H9 (cell line): ENCODE measurements around the gene SLC30A1. TPM values are rescaled to one million over a fixed set of nuclear protein-coding genes. Genes with fewer than 3 reads are reported as not detected.
A peak's percentile ranks its signal among the peaks of the same experiment; 100 is the strongest.

ENCODE experiments used
- DNase-seq: peaks from one replicate; pipeline ENCODE4 v3.0.0-alpha.2; 2017
- H2AFZ ChIP-seq: one replicate; pipeline ENCODE4 v1.6.1; 2013; ENCODE audit warnings: mild to moderate bottlenecking, low read length, control low read depth, moderate library complexity
- H2AK5ac ChIP-seq: 2 replicates; pipeline ENCODE4 v1.6.1; 2013; ENCODE audit warnings: low read length, control low read depth, mixed read lengths; ENCODE audit not compliant: insufficient read length
- H2BK120ac ChIP-seq: one replicate; pipeline ENCODE4 v1.6.1; 2013; ENCODE audit warnings: low read depth, mild to moderate bottlenecking, low read length, control low read depth, inconsistent platforms; ENCODE audit not compliant: poor library complexity, severe bottlenecking
- H2BK12ac ChIP-seq: 2 replicates; pipeline ENCODE4 v1.6.1; 2013; ENCODE audit warnings: low read length, control low read depth, mixed read lengths, low read depth; ENCODE audit not compliant: insufficient read length
- H2BK15ac ChIP-seq: 2 replicates; pipeline ENCODE4 v1.6.1; 2013; ENCODE audit warnings: low read depth, low read length, control low read depth
- H2BK20ac ChIP-seq: one replicate; pipeline ENCODE4 v1.6.1; 2013; ENCODE audit warnings: low read depth, mild to moderate bottlenecking, low read length, control low read depth, inconsistent platforms; ENCODE audit not compliant: poor library complexity, severe bottlenecking
- H2BK5ac ChIP-seq: 2 replicates; pipeline ENCODE4 v1.6.1; 2013; ENCODE audit warnings: low read length, control low read depth, mixed read lengths; ENCODE audit not compliant: insufficient read length
- H3K14ac ChIP-seq: 2 replicates; pipeline ENCODE4 v1.6.1; 2013; ENCODE audit warnings: low read length, control low read depth; ENCODE audit not compliant: insufficient read depth
- H3K18ac ChIP-seq: 2 replicates; pipeline ENCODE4 v1.6.1; 2013; ENCODE audit warnings: low read depth, mild to moderate bottlenecking, mixed read lengths, low read length, control low read depth; ENCODE audit not compliant: insufficient read length
- H3K23ac ChIP-seq: 2 replicates; pipeline ENCODE4 v1.6.1; 2013; ENCODE audit warnings: low read length, control low read depth, mixed read lengths, low read depth; ENCODE audit not compliant: insufficient read length
- H3K23me2 ChIP-seq: 2 replicates; pipeline ENCODE4 v1.6.1; 2013; ENCODE audit warnings: low read depth, mild to moderate bottlenecking, mixed read lengths, low read length, control low read depth; ENCODE audit not compliant: insufficient read length, poor library complexity, severe bottlenecking
- H3K27ac ChIP-seq: 2 replicates; pipeline ENCODE4 v1.5.1; 2013; ENCODE audit warnings: low read length, control low read depth, mixed read lengths, low read depth; ENCODE audit not compliant: insufficient read length
- H3K27me3 ChIP-seq: 2 replicates; pipeline ENCODE4 v1.6.1; 2013; ENCODE audit warnings: low read length, control low read depth, inconsistent platforms; ENCODE audit not compliant: insufficient read depth
- H3K4ac ChIP-seq: 2 replicates; pipeline ENCODE4 v1.6.1; 2013; ENCODE audit warnings: low read depth, mild to moderate bottlenecking, control low read depth, inconsistent platforms, low read length, moderate library complexity
- H3K4me1 ChIP-seq: 2 replicates; pipeline ENCODE4 v1.6.1; 2013; ENCODE audit warnings: low read length, control low read depth, inconsistent platforms; ENCODE audit not compliant: insufficient read depth
- H3K4me2 ChIP-seq: 2 replicates; pipeline ENCODE4 v1.6.1; 2013; ENCODE audit warnings: low read length, control low read depth, mixed read lengths; ENCODE audit not compliant: insufficient read length, insufficient read depth
- H3K56ac ChIP-seq: 2 replicates; pipeline ENCODE4 v1.6.1; 2013; ENCODE audit warnings: low read depth, mild to moderate bottlenecking, mixed read lengths, low read length, control low read depth; ENCODE audit not compliant: insufficient read length
- H3K79me1 ChIP-seq: 2 replicates; pipeline ENCODE4 v1.6.1; 2013; ENCODE audit warnings: low read depth, mild to moderate bottlenecking, moderate library complexity, low read length, control low read depth, inconsistent platforms; ENCODE audit not compliant: insufficient read depth, poor library complexity, severe bottlenecking
- H3K79me2 ChIP-seq: 2 replicates; pipeline ENCODE4 v1.6.1; 2013; ENCODE audit warnings: low read length, control low read depth, inconsistent platforms; ENCODE audit not compliant: insufficient read depth
- H3K9ac ChIP-seq: 2 replicates; pipeline ENCODE4 v1.6.1; 2013; ENCODE audit warnings: low read length, control low read depth, mixed read lengths; ENCODE audit not compliant: insufficient read length; ENCODE audit errors: extremely low read depth
- H3K9me3 ChIP-seq: one replicate; pipeline ENCODE4 v1.6.1; 2013; ENCODE audit warnings: low read depth, low read length, inconsistent platforms; ENCODE audit not compliant: control insufficient read depth
- H3T11ph ChIP-seq: one replicate; pipeline ENCODE4 v1.6.1; 2013; ENCODE audit warnings: mild to moderate bottlenecking, low read length, control low read depth, inconsistent platforms
- H4K20me1 ChIP-seq: one replicate; pipeline ENCODE4 v1.6.1; 2013; ENCODE audit not compliant: control insufficient read depth, insufficient read length, insufficient read depth
- H4K5ac ChIP-seq: 2 replicates; pipeline ENCODE4 v1.6.1; 2013; ENCODE audit warnings: low read depth, mild to moderate bottlenecking, mixed read lengths, low read length, control low read depth; ENCODE audit not compliant: insufficient read length
- H4K8ac ChIP-seq: replicated peaks from 2 replicates; pipeline ENCODE4 v1.6.1; 2013; ENCODE audit warnings: low read length, control low read depth, mixed read lengths, low read depth; ENCODE audit not compliant: insufficient read length
- H4K91ac ChIP-seq: 2 replicates; pipeline ENCODE4 v1.6.1; 2013; ENCODE audit warnings: low read depth, mild to moderate bottlenecking, moderate library complexity, mixed read lengths, low read length, control low read depth; ENCODE audit not compliant: insufficient read length
- H3K27ac Mint-ChIP-seq, 3 experiments: 2 replicates in 2 of 3; 3 replicates in 1 of 3; pipeline ENCODE4 v1.8.0; 2020 to 2021; ENCODE audit warnings: mixed read lengths in 3 of 3, mild to moderate bottlenecking in 1 of 3, moderate library complexity in 1 of 3
- H3K27me3 Mint-ChIP-seq: 2 replicates; pipeline ENCODE4 v1.8.0; 2021; ENCODE audit warnings: low read depth, mild to moderate bottlenecking, moderate library complexity, mixed read lengths
- H3K36me3 Mint-ChIP-seq, 3 experiments: 2 replicates in 2 of 3; 3 replicates in 1 of 3; pipeline ENCODE4 v1.8.0; 2020 to 2021; ENCODE audit warnings: low read depth in 3 of 3, mixed read lengths in 3 of 3; ENCODE audit not compliant: insufficient read depth in 1 of 3
- H3K4me1 Mint-ChIP-seq, 2 experiments: 2 replicates each; pipeline ENCODE4 v1.8.0; 2020; ENCODE audit warnings: mixed read lengths in 2 of 2
- H3K4me3 Mint-ChIP-seq, 2 experiments: 2 replicates in 1 of 2; 3 replicates in 1 of 2; pipeline ENCODE4 v1.8.0; 2020 to 2021; ENCODE audit warnings: mild to moderate bottlenecking in 2 of 2, mixed read lengths in 2 of 2, moderate library complexity in 1 of 2
- H3K9me3 Mint-ChIP-seq, 2 experiments: 2 replicates in 1 of 2; 3 replicates in 1 of 2; pipeline ENCODE4 v1.8.0; 2020; ENCODE audit warnings: mild to moderate bottlenecking in 2 of 2, mixed read lengths in 2 of 2, moderate library complexity in 1 of 2
- CTCF ChIP-seq: fragments of 200-600 bp; sonication (generic); conservative IDR thresholded peaks from 3 replicates; pipeline ENCODE4 v1.8.0; 2021; ENCODE audit warnings: antibody characterized with exemption, mild to moderate bottlenecking
- WGBS: extraction: QIAGEN DNeasy Blood & Tissue Kit; methylation state at CpG from one replicate; pipeline ENCODE4 v1.1.7; 2013; ENCODE audit warnings: missing lambda C conversion rate, low lambda C conversion rate, mixed read lengths; ENCODE audit not compliant: insufficient read length; ENCODE audit errors: extremely low coverage; 5-methylcytosine and 5-hydroxymethylcytosine counted together
- total RNA-seq: library from RNA; stranded (reverse); gene quantifications from 2 replicates; pipeline ENCODE4 v1.2.1, GENCODE V29; 2021

The SLC30A1 gene
- total RNA-seq, 1 experiment from 2014 or later = 17.1 TPM

GRCh38 chr1:211541720-211542477, 37.1 kb downstream of the SLC30A1 start:
- H3K23ac ChIP-seq = no peak overlapping the region
- no peaks in the 10 kb centered on the region for H3K4me1 ChIP-seq
- no peak overlapping the region for H3K18ac ChIP-seq
- H3T11ph ChIP-seq = no peak overlapping the region
- H3K4me1 Mint-ChIP-seq = peaks cover 5 to 10% of the 10 kb centered on the region in 2 experiments
- peaks cover 6 to 16% (median 12%) of the 10 kb centered on the region in 3 experiments for H3K36me3 Mint-ChIP-seq
- no peak overlapping the region for H4K5ac ChIP-seq
- no peaks in the 10 kb centered on the region for H3K23me2 ChIP-seq
- H3K27ac Mint-ChIP-seq = peak overlapping the region in 1 of 3 experiments; percentile 35; a peak in 2 of 7 replicates
- H3K79me1 ChIP-seq = no peaks in the 10 kb centered on the region
- no peak for DNase-seq
- H3K27me3 ChIP-seq = no peaks in the 10 kb centered on the region
- no peak overlapping the region for H4K8ac ChIP-seq
- no peak overlapping the region for H2BK12ac ChIP-seq
- no peak overlapping the region for H3K9ac ChIP-seq
- H2AK5ac ChIP-seq = no peak overlapping the region
- H3K9me3 ChIP-seq = peaks cover 7% of the 10 kb centered on the region
- H2BK20ac ChIP-seq = no peak overlapping the region
- no peak overlapping the region for H2BK120ac ChIP-seq
- H3K9me3 Mint-ChIP-seq = peaks cover 12 to 22% of the 10 kb centered on the region in 2 experiments
- no peak overlapping the region for H4K91ac ChIP-seq
- no peak overlapping the region for H2BK5ac ChIP-seq
- H3K4me2 ChIP-seq = no peak overlapping the region
- no peak for TF ChIP-seq CTCF
- no peak overlapping the region for H3K27ac ChIP-seq
- H3K14ac ChIP-seq = no peak overlapping the region
- no peaks in the 10 kb centered on the region for H3K79me2 ChIP-seq
- no peak overlapping the region for H2BK15ac ChIP-seq
- H3K4me3 Mint-ChIP-seq = no peak overlapping the region
- H4K20me1 ChIP-seq = no peaks in the 10 kb centered on the region
- no peak overlapping the region for H2AFZ ChIP-seq
- H3K56ac ChIP-seq = no peak overlapping the region
- H3K4ac ChIP-seq = no peak overlapping the region
- H3K27me3 Mint-ChIP-seq = peaks cover 9% of the 10 kb centered on the region
- no CpG with 5 or more reads among the region's 7 CpGs for WGBS
